Chondrocyte (in vitro differentiated cells): ENCODE results near the gene PSIP1. TPM values are rescaled to one million over a fixed set of nuclear protein-coding genes. Genes with fewer than 3 reads are reported as not detected.
"Not testable (repeated sequence)": the region's sequence is repeated elsewhere in the genome, so short reads cannot be mapped to it uniquely, and the experiment has no call there.

Experiments
- DNase-seq: peaks from one replicate; pipeline ENCODE4 v3.0.0; 2021; ENCODE audit warnings: mixed read lengths, low spot score
- H3K27ac Mint-ChIP-seq: one replicate; pipeline ENCODE4 v1.8.0; 2021; ENCODE audit warnings: mild to moderate bottlenecking, moderate library complexity, mixed read lengths; ENCODE audit not compliant: unreplicated experiment
- H3K27me3 Mint-ChIP-seq: 2 replicates; pipeline ENCODE4 v1.8.0; 2021; ENCODE audit warnings: low read depth, mixed read lengths
- H3K36me3 Mint-ChIP-seq: 2 replicates; pipeline ENCODE4 v1.8.0; 2021; ENCODE audit warnings: low read depth, mixed read lengths
- H3K4me1 Mint-ChIP-seq: 2 replicates; pipeline ENCODE4 v1.8.0; 2021; ENCODE audit warnings: low read depth, mild to moderate bottlenecking, mixed read lengths
- H3K4me3 Mint-ChIP-seq: one replicate; pipeline ENCODE4 v1.8.0; 2021; ENCODE audit warnings: mild to moderate bottlenecking, moderate library complexity, mixed read lengths; ENCODE audit not compliant: unreplicated experiment
- H3K9me3 Mint-ChIP-seq: 2 replicates; pipeline ENCODE4 v1.8.0; 2021; ENCODE audit warnings: low read depth, mixed read lengths
- CTCF ChIP-seq: fragments of 200-600 bp; sonication (generic); IDR thresholded peaks from 2 replicates; pipeline ENCODE4 v1.5.0; 2021; ENCODE audit warnings: antibody characterized with exemption, mild to moderate bottlenecking, moderate library complexity
- total RNA-seq: library from RNA; stranded (reverse); gene quantifications from 3 replicates; pipeline ENCODE4 v1.2.1, GENCODE V29; 2021

PSIP1 gene
- total RNA-seq, 1 donor from 2014 or later, result 40.3 TPM

- Mint-ChIP-seq H3K27me3 (no peaks in the 10 kb centered on the region), H3K4me1 (peaks cover 32% of the 10 kb centered on the region), H3K9me3 (no peaks in the 10 kb centered on the region), H3K4me3 (no peak overlapping the region), H3K27ac (no peak overlapping the region), H3K36me3 (peaks cover 34% of the 10 kb centered on the region)
- no peak for TF ChIP-seq CTCF
- DNase-seq, result no peak
Observed at GRCh38 chr9:15438891-15439290, 71.9 kb downstream of the PSIP1 start.

- DNase-seq, result no peak
- no peaks in the 10 kb centered on the region for H3K9me3 Mint-ChIP-seq
- H3K36me3 Mint-ChIP-seq, result peaks cover 29% of the 10 kb centered on the region
- no peak for TF ChIP-seq CTCF
- no peaks in the 10 kb centered on the region for H3K27me3 Mint-ChIP-seq
- H3K4me1 Mint-ChIP-seq, result peaks cover 53% of the 10 kb centered on the region
- no peak overlapping the region for H3K27ac Mint-ChIP-seq
- H3K4me3 Mint-ChIP-seq, result no peak overlapping the region
Observed at GRCh38 chr9:15433661-15434060, 77.1 kb downstream of the PSIP1 start.

GRCh38 chr9:15433191-15433590, 77.6 kb downstream of the PSIP1 start:
- no peaks in the 10 kb centered on the region for H3K27me3 Mint-ChIP-seq
- H3K4me3 Mint-ChIP-seq, result no peak overlapping the region
- TF ChIP-seq CTCF, result no peak
- peaks cover 52% of the 10 kb centered on the region for H3K4me1 Mint-ChIP-seq
- DNase-seq, result no peak
- H3K36me3 Mint-ChIP-seq, result peaks cover 31% of the 10 kb centered on the region
- no peaks in the 10 kb centered on the region for H3K9me3 Mint-ChIP-seq
- no peak overlapping the region for H3K27ac Mint-ChIP-seq

DNA sequence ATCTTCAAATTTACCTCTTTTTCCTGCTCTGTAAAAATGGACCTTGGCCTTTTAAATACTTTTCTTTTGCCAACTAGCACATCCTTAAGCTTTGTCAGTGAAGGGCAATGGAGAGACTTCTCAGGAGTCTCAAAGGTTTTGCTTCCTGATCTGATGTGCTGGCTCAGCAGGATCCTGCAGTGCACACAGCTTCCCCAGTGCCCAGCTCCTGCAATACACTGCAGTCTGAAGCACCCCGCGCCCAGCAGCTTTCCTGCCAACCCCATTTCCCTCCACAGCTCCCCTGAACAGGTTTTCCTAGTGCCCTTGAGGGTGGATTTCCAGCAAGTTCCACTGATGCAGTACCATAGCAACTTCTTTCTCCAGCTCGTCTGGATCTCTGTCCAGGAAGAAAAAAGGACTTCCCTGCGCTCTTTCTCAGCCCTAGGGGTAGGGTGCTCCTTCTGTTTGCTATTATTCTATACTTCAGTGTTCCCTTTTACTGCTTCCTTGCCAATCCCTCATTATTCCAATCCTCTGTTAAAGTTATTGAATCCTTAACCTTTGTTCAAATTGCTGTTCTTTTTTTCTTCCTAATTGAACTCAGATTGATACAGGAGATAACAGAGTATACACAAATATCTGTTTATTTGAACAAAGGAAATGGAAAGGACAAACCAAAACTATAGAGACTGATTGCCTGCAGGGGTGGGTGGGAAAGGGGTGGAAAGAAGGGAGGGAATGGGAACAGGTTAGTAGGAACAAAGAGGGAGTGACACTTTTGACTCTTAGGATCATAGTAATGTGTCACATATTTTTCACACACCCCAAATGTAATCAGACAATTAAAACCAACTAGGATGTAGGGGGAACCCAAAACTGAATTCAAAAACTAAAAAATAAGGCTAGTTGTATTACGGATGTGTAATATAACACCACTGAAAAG, 79.6 kb downstream of the PSIP1 start:
- no peak for DNase-seq
- H3K27ac Mint-ChIP-seq, result peak overlapping the region; percentile 85
- no peaks in the 10 kb centered on the region for H3K9me3 Mint-ChIP-seq
- TF ChIP-seq CTCF, result no peak
- peaks cover 47% of the 10 kb centered on the region for H3K4me1 Mint-ChIP-seq
- H3K27me3 Mint-ChIP-seq, result no peaks in the 10 kb centered on the region
- peaks cover 31% of the 10 kb centered on the region for H3K36me3 Mint-ChIP-seq
- no peak overlapping the region for H3K4me3 Mint-ChIP-seq

DNA sequence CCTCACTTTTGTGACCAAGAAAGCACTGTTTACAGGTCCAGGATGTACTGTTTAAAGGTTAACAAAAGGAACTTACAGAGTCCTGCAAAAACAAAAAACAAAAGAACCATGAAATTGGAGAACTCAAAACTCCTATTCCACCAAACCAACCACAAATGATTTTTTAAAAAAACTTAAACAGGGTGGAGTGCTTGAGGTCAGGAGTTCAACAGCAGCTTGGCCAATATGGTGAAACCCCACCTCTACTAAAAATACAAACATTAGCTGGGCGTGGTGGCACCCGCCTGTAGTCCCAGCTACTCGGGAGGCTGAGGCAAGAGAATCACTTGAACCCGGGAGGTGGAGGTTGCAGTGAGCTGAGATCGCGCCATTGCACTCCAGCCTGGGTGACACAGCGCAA, 83.1 kb downstream of the PSIP1 start:
- H3K4me1 Mint-ChIP-seq, result peaks cover 59% of the 10 kb centered on the region
- DNase-seq, H3K4me3 Mint-ChIP-seq, H3K27me3 Mint-ChIP-seq, H3K9me3 Mint-ChIP-seq: not testable (repeated sequence)
- H3K36me3 Mint-ChIP-seq, result peaks cover 29% of the 10 kb centered on the region
- H3K27ac Mint-ChIP-seq, result peak overlapping the region; percentile 17

GRCh38 chr9:15426019-15426418, 84.8 kb downstream of the PSIP1 start:
- TF ChIP-seq CTCF, result no peak
- Mint-ChIP-seq H3K4me1 (peaks cover 64% of the 10 kb centered on the region), H3K27me3 (no peaks in the 10 kb centered on the region), H3K36me3 (peaks cover 27% of the 10 kb centered on the region), H3K4me3 (peak overlapping the region; percentile 35), H3K27ac (no peak overlapping the region), H3K9me3 (no peaks in the 10 kb centered on the region)
- no peak for DNase-seq
